ENCODE measurements around the gene BBS1.
"Not testable (repeated sequence)": the region's sequence is repeated elsewhere in the genome, so short reads cannot be mapped to it uniquely, and the experiment has no call there.

The BBS1 gene

DNA sequence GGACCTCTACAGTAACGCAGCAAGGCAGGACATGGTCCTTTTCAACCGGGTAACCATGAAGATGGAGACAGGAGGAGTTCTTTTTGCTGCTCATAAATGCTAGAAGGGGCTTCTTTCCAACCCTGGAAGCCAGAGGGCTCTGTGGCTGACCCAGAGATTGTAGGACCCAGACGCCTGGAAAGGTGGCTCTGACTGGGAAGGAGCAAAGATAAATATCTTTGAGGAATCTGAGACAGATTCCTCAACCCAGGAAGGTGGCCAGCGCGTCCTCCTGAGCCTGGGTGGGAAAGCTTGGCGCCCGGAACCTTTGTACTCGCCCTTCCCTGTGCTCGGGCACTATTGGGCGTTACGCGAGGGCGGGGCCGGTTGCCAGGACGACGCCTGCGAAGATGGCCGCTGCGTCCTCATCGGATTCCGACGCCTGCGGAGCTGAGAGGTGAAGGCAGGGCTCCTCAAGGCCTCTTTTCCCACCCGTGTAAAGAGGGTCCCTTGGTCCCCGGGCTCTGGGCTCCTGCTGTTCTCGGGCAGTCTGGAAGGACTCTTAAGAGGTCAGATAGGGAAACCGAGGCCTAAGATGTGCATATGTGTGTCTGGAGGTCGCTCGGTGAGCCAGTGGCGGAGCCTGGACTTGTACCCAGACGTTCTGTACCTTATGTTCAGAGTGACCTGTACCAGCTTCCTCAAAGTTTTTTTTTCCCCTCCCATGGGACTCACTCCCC is at the start of gene BBS1:
Gene BBS1, plus strand, starts transcription at position 365 of the 719 bp plus-strand sequence. Its CDS starts 25 bp downstream, at position 390.
- DNase-seq (ENCODE audit: low spot score), result peak; percentile 100

DNA sequence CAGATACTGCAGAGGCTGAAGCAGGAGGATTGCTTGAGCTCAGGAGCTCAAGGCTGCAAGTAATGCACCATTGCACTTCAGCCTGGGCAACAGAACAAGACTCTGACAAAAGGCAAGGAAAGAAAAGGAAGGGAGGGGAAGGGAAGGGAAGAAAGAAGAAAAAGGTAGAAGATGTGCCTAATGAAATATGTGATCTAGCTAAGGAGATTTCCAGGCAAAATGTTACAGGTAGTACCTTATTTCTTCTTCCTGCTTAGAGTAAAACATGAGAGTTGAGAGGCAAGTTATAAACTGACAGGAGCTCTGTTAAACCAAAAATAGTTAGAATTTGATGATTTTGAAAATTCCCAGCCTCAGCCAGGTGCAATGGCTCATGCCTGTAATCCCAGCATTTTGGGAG is 48.4 kb upstream of the BBS1 start:
- no peak for DNase-seq (ENCODE audit: low spot score)

DNA sequence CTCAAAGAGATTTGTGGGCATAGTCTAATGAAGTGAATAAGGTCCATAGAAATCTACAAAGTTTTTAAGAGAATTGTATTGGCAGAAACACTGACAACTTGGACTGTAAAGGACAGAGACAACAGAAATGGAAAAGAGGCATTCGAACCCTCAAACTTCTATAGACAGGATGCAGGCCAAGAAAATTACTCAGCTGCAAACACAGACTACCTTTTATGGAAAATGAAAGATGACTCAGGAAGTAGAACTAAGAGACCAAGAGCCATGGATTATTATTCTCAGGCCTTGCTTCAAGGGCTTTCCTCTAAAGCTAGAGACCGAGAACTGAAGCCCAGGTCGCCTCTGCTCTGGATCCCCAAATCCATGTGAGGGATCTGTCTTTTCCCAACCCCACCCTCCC is 47.5 kb upstream of the BBS1 start:
- peak; percentile 30 for DNase-seq (ENCODE audit: low spot score)

DNA sequence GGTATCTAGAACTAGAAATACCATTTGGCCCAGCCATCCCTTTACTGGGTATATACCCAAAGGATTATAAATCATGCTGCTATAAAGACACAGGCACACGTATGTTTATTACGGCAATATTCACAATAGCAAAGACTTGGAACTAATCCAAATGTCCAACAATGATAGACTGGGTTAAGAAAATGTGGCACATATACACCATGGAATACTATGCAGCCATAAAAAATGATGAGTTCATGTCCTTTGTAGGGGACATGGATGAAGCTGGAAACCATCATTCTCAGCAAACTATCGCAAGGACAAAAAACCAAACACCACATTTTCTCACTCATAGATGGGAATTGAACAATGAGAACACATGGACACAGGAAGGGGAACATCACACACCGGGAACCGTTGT is 46.3 kb upstream of the BBS1 start:
- DNase-seq (ENCODE audit: low spot score), result not testable (repeated sequence)

DNA sequence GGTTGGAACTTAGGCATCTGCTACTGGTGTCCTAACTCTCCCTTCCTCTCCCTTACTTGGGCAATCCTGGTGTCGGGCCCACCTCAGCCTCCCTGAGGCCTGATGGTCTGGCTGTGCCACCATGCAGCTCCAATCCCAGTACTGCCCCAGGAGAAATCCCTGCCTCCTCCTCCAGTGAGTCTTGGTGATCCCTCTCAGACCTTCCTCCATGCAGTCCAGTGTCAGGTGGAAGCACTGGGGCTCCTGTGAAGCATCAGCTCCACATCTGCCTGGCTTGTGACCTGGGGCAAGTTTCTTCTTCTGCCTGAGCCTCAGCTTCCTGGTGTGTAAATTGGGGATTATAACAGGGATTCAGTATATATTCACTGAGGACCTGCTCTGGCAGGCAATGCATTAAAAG is 45.5 kb upstream of the BBS1 start:
- DNase-seq (ENCODE audit: low spot score), result peak; percentile 61

DNA sequence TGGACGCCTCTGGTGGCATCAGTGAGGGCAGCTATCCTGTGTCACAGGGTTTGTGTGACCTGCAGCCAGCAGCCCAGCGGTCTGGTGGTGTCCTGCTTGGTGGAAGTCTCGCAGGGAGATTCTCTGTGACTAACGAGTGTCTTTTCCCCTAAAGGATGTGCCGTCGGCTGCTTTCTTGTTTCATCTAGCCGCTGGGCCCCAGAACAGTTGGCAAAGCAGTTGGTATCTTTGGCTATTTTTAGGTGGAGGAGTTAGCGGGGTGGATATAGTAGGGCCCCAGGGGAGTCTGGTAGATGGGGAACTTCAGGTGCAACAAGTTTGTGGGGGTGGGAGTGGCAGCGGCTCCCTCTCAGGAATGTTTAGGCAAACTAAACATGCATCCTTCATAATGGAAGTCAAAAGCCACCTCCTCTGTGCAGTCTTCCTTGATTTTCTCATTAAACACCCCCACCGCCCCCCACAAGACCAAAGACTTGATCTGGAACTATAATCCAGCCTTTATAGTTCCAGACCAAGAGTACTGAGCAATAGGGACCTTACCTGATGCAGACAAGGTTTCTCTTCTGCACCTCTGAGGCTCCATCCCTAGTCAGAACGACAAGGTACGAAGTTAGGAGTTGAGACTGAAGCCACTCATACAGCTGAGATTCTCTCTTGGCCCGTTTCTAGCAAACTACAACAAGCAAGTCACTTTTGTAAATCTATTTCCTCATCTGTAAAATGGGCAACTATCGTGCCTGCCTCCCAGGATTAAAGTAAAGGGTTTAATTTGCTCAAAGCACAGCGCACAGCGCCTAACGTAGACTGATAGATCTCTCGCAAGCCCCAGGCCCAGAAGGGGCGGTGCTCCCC is 44.8 kb upstream of the BBS1 start:
- DNase-seq (ENCODE audit: low spot score), result peak; percentile 71

DNA sequence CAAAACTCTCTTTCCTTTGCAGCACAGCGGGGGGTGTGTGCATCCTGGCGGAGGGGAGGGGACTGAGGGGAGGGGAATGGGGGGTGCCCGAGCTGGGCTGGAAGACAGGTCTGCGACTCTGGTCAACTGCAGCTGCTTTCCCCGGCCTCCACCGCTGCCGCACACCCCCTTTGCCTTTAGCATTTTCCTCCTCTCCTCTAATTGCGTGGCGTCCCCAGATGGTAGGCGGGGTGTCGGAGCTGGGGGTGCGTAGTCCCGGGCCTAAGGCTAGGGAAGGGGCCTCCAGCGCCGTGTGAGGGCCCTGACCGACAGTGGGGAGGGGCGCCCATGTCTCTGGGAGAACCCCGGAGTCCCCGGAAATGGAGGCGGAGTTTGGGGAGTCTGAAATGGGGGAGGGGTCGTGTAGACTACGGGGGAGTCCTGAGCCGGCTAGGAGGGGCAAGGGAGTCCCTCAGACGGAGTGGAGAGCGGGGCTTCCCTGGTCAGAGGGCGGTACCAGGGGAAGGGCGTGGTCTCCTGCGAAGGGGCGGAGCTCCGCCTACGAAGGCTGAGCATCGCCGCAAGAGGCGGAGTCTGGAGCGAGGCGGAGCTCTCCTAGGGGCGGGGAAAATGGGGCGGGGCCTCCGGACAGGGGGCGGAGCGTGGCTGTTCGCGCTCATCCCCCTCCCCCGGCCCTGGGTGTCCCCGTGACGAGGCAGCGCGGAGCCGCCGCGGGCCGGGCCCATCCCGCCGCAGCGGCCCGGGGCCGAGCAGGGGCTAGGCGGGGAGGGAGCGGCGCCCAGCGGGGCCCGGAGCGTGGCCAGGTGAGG is 44.0 kb upstream of the BBS1 start, which contains the start of gene PELI3:
Gene PELI3, plus strand, starts transcription at position 681 of the 809 bp plus-strand sequence. CDS start 1,224 bp downstream, outside the sequence.
- DNase-seq (ENCODE audit: low spot score), result peak; percentile 100

DNA sequence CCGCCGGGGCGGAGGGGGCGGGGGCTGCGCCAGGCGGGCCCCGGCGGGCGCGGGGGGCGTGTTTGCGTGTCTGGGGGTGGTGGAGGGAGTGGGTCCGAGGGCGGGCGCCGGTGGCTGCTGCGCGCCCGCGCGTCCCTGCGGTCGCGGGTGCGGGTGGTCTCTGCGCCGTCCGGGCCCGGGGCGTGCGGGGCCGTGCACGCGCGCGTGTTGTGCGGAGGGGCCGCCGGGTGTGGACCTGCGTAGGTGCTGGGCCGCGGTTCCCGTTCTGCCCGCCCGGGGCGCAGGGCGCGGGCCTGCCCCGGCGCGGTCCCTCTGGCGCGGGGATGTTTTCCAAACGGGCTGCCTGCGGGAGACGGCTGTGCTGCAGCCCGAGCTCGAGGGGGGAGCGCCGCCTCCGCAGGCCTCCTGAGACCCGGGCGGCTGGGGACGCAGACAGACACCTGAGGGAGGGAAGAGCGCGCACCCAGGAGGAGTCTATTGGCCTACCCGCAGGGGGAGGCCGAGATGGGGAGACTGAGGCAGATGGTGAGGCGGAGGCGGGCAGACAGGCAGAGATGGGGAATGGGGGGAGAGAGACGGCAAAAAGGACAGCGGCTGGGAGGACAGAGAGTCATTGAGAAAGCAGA is 43.3 kb upstream of the BBS1 start:
- peak; percentile 99 for DNase-seq (ENCODE audit: low spot score)

DNA sequence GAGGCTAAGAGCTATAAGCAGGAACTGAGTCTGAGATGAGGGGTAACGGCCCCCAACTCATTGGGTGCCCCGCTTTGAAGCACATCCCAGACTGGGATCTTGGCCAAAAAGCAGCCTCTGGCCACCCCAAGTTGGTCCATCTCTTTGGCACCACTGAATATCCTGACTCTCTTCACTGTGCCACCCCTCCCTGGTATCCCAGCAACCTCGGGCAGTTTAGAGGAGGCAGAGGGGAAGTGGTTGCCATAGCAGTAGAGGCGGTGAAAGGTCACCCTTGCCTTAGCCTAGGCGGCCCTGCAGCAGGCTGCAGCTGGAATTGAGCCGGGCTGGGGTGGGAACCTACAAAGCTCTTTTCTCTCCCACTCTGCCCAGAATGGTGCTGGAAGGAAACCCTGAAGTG is 42.7 kb upstream of the BBS1 start:
- DNase-seq (ENCODE audit: low spot score), result peak; percentile 100

DNA sequence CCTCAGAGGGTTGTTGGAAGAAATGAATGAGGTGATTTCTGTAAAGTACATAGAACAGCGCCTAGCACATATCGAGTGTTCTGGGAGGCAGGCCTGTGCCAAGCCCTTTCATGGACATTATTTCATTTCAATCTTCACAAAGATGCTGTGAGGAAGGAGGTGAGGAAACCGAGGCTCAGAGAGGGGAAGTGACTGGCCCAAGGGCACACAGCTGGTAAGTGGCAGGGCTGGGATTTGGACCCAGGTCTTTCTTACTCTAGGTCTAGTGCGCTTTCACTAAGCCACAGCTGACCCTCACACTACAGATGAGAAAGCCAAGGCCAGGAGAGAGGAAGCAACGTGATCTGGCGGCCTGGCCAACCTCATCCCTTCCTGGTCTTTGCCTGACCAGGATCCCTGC is 41.7 kb upstream of the BBS1 start:
- DNase-seq (ENCODE audit: low spot score), result no peak

DNA sequence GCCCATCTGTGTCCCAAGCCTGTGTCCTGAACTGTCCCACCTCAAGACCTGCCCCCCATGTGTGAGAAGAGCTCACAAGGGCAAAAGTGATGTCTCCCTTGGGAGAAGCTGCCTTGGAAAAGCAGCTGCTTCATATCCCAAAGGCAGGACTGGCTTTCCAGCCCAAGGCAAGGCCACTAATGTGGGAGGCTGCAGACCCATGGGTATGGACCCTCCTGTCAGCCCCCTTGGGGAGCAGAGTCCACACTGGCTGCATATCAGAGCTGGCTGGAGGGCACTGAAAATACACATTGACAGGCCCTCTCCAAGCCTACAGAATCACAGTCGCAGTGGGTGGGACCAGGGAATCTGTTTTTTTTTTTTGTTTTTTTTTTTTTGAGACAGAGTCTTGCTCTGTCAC is 41.0 kb upstream of the BBS1 start:
- no peak for DNase-seq (ENCODE audit: low spot score)

DNA sequence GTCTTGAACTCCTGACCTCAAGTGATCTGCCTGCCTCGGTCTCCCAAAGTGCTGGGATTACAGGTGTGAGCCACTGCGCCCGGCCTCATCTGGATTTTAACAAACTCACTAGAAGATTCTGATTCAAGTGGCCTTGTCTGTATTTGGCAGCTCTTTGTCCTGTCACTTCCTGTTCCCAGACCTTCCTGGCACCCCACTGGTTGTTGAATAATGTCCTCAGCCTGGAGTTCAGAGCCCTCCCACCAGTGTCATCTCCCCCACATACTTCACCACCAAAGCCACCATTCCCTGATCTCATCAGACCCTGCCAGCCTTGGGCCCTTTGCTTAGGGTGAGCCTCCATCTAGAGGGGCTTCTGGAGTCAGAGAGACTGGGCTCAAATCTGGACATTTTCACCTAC is 40.4 kb upstream of the BBS1 start:
- DNase-seq (ENCODE audit: low spot score), result no peak

DNA sequence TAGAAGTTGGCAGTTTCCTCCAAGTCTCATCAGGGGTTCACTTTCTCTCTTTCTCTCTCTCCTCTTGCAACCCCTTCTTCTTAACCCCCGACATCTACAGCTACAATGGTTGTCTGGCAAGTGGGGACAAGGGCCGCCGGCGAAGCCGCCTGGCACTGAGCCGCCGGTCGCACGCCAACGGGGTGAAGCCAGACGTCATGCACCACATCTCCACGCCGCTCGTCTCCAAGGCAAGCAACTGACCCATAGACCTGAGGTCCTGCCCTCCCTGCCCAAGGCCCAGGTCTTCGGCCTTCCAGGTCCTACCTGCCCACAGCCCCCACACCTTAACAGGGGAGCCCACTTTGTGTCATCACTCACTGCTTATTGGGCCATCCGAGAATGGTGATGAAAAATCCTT is 39.3 kb upstream of the BBS1 start:
- no peak for DNase-seq (ENCODE audit: low spot score)

DNA sequence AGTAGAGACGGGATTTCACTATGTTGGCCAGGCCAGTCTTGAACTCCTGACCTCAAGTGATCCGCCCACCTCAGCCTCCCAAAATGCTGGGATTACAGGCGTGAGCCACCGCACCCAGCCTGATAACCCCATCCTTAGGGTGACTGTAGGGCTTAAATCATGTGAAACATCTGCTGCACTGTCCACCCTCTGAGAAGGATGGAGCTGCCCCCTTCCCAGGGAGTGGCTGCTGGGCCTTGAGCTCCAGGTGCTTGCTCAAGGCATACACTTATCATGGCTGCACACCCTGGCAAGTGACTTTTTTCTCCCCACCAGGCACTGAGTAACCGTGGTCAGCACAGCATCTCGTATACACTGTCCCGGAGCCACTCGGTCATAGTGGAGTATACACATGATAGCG is 38.4 kb upstream of the BBS1 start:
- DNase-seq (ENCODE audit: low spot score), result no peak

DNA sequence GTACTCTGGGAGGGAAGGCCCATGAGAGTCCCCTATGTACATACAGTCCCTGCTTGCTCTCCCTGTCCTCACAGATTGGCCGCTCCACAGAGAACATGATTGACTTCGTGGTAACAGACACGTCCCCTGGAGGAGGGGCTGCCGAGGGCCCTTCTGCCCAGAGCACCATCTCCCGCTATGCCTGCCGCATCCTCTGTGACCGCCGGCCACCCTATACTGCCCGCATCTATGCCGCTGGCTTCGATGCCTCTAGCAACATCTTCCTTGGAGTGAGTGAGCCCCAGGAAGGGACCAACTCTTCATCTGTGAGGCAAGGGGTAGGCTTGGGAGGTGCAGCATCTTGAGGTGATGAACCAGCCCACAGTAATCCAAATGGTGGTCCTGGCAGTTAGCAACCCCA is 37.3 kb upstream of the BBS1 start:
- DNase-seq (ENCODE audit: low spot score), result no peak

DNA sequence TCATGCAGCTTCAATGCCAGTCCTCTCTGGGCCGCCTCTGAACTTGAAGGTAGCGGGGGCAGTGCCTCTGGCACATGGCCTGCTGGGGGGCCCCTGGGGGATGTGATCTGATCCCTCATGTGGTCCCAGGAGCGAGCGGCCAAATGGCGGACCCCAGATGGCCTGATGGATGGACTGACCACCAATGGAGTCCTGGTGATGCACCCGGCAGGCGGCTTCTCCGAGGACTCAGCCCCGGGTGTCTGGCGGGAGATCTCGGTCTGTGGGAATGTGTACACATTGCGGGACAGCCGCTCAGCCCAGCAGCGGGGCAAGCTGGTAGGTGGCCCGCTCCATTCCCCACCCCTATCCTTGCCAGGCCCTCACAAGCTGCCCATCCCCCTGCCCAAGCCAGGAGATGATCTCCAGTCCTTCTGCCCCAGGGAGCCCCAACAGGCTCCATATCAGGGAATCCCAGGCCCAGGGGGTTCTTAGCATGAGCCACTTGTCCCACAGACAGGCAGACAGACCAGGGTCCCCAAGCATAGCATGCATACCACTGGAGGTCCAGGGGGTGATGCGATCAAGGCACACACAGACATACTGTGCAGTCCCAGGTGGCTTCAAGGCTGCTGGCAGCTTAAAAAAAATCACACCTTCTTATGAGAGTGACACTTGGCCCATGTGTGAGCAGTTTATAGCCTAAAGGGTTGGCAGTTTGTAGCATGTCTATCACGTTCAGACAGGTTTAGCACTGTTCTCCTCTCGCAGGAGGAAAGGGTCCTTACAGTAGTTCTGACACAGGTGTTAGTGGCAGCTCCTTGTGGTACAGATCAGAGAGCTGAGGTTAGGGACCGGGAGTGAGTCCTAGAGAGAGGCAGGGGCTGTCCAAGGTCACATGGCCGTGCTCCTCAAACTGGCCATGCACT is 36.6 kb upstream of the BBS1 start:
- DNase-seq (ENCODE audit: low spot score), result no peak

DNA sequence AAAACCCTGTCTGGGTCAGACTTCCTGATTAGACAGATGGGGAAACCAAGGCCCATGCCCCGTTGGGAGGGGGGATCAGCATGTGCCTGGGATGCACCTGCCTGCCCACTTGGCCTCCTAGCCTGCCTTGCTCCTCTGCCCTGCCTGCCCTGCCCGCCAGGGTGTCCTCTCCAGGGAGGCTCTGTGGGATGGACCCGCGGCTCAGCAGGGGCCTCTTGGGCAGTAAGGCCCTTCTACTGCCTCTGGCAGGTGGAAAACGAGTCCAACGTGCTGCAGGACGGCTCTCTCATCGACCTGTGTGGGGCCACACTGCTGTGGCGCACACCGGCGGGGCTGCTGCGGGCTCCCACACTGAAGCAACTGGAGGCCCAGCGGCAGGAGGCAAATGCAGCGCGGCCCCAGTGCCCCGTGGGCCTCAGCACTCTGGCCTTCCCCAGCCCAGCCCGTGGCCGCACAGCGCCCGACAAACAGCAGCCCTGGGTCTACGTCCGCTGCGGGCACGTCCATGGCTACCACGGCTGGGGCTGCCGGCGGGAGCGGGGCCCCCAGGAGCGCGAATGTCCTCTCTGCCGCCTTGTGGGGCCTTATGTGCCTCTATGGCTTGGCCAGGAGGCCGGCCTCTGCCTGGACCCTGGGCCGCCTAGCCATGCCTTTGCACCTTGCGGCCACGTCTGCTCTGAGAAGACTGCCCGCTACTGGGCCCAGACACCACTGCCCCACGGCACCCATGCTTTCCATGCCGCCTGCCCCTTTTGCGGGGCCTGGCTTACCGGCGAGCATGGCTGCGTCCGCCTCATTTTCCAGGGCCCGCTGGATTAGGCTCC is 34.9 kb upstream of the BBS1 start:
- DNase-seq (ENCODE audit: low spot score), result no peak

DNA sequence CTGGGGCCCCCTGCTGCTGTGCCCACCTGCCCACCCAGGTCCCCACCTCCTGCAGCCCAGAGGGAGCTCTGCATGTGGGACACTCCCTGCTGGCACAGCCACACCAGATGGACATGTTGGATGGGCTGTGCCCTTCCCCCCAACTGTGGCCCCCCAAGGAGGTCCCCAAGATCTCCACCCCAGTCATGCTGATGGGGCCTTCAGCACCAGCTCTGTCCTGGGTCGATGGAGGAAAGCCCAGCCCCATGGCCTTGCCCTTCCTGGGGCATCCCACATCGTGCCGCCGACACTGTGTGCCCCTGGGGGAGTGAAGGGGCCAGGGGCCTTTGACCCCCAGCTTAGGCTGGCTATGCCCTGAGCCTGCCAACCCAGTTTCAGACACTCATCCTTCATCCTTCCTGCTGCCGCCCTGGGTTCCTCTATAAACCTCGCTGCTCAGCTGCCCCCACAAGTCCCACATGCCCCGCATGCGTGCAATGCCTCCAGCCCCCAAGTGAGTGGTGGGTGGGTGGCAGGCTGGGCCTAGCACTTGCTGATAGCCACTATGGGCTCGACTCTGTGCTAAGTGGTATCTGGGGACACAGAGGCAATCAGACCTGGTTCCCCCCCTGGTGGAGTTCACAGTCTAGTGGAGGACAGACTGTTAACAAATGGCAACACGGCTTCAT is 34.1 kb upstream of the BBS1 start:
- no peak for DNase-seq (ENCODE audit: low spot score)

DNA sequence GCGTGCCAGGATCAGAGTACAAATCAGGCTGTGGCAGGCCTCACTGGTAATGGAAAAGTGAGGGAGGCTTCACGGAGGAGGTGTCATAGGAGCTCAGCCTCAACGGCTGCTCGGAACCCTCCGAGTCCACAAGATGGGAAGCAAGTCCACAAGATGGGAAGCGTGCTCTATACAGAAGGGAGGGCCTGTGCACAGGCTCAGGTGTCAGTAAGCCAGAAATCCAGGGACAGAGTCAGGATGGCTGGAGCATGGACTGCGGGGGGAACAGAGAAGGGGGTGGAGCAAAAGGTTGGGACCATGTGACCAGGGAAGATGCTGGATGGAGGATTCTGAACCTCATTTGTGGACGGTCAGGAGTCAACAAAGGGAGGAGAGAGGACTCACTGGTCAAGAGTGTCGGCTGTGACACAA is 33.6 kb upstream of the BBS1 start:
- DNase-seq (ENCODE audit: low spot score), result no peak
